Measurements from ENCODE around the gene KLC3.

Gene KLC3

DNA sequence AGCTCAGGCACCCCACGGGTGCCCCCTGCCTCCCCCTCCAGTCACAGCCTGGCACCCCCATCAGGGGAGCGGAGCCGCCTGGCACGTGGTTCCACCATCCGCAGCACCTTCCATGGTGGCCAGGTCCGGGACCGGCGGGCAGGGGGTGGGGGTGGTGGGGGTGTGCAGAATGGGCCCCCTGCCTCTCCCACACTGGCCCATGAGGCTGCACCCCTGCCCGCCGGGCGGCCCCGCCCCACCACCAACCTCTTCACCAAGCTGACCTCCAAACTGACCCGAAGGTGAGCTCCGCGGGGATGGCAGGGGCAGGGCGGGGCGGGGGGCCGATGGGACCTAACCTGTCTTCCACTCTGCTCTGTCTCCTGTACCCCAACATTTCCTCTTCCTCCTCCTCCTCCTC, 42.9 kb upstream of the KLC3 start:
- Histone ChIP-seq H3K36me3 (ENCODE audit: low read length) (no peaks in the 10 kb centered on the region), H3K27me3 (ENCODE audit: low read length) (no peaks in the 10 kb centered on the region), H3K79me2 (ENCODE audit: insufficient read depth, low read length) (no peaks in the 10 kb centered on the region), H4K20me1 (ENCODE audit: low read depth, low read length) (no peaks in the 10 kb centered on the region), H2AFZ (ENCODE audit: low read depth, low read length, severe bottlenecking) (no peak overlapping the region), H3K27ac (ENCODE audit: low read depth, low read length) (no peak overlapping the region), H3K9ac (ENCODE audit: low read length) (no peak overlapping the region), H3K4me2 (ENCODE audit: low read depth, low read length, poor library complexity, severe bottlenecking) (no peak overlapping the region), H3K9me3 (ENCODE audit: insufficient read depth, low read length) (no peaks in the 10 kb centered on the region), H3K4me3 (ENCODE audit: insufficient read depth, low read length, poor library complexity, severe bottlenecking) (no peak overlapping the region), H3K9me2 (replicated peaks; ENCODE audit: insufficient read depth, low read length) (no peaks in the 10 kb centered on the region), H3F3A (ENCODE audit: insufficient read depth) (no peaks in the 10 kb centered on the region)
- TF ChIP-seq, protein P1, sequence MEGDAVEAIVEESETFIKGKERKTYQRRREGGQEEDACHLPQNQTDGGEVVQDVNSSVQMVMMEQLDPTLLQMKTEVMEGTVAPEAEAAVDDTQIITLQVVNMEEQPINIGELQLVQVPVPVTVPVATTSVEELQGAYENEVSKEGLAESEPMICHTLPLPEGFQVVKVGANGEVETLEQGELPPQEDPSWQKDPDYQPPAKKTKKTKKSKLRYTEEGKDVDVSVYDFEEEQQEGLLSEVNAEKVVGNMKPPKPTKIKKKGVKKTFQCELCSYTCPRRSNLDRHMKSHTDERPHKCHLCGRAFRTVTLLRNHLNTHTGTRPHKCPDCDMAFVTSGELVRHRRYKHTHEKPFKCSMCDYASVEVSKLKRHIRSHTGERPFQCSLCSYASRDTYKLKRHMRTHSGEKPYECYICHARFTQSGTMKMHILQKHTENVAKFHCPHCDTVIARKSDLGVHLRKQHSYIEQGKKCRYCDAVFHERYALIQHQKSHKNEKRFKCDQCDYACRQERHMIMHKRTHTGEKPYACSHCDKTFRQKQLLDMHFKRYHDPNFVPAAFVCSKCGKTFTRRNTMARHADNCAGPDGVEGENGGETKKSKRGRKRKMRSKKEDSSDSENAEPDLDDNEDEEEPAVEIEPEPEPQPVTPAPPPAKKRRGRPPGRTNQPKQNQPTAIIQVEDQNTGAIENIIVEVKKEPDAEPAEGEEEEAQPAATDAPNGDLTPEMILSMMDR (IDR thresholded peaks at IDR 0.05; ENCODE audit: insufficient read depth, low read length, poor library complexity, severe bottlenecking), result no peak
- TF ChIP-seq EZH2phosphoT487 (conservative IDR thresholded peaks at IDR 0.05; ENCODE audit: low read length), result no peak

DNA sequence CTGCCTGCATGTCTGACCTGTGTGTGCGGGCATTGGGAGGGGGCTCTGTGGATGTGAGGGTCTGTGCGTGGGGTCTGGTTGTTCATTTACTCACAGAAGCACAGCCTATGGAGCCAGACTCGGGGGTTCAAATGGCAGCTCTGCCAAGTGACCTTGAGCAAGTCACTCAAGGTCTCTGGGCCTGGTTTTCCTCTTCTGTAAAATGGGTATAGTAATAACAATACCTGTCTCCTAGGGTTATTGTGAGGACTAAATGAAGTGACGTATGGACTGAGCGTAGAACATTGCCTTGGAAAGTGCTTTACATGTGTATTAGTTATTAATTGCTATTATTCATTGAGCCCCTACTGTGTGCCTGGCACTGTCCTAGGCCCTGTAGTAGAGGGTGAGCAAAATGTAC, 42.3 kb upstream of the KLC3 start:
- Histone ChIP-seq H3K27ac (ENCODE audit: low read depth, low read length) (no peak overlapping the region), H3K36me3 (ENCODE audit: low read length) (no peaks in the 10 kb centered on the region), H2AFZ (ENCODE audit: low read depth, low read length, severe bottlenecking) (no peak overlapping the region), H4K20me1 (ENCODE audit: low read depth, low read length) (no peaks in the 10 kb centered on the region), H3F3A (ENCODE audit: insufficient read depth) (no peaks in the 10 kb centered on the region), H3K27me3 (ENCODE audit: low read length) (no peaks in the 10 kb centered on the region), H3K9me2 (replicated peaks; ENCODE audit: insufficient read depth, low read length) (no peaks in the 10 kb centered on the region), H3K9ac (ENCODE audit: low read length) (no peak overlapping the region), H3K4me3 (ENCODE audit: insufficient read depth, low read length, poor library complexity, severe bottlenecking) (no peak overlapping the region), H3K79me2 (ENCODE audit: insufficient read depth, low read length) (no peaks in the 10 kb centered on the region), H3K4me2 (ENCODE audit: low read depth, low read length, poor library complexity, severe bottlenecking) (no peak overlapping the region), H3K9me3 (ENCODE audit: insufficient read depth, low read length) (no peaks in the 10 kb centered on the region)
- TF ChIP-seq EZH2phosphoT487 (conservative IDR thresholded peaks at IDR 0.05; ENCODE audit: low read length), result no peak
- TF ChIP-seq, protein P1 (IDR thresholded peaks at IDR 0.05; ENCODE audit: insufficient read depth, low read length, poor library complexity, severe bottlenecking), result no peak

DNA sequence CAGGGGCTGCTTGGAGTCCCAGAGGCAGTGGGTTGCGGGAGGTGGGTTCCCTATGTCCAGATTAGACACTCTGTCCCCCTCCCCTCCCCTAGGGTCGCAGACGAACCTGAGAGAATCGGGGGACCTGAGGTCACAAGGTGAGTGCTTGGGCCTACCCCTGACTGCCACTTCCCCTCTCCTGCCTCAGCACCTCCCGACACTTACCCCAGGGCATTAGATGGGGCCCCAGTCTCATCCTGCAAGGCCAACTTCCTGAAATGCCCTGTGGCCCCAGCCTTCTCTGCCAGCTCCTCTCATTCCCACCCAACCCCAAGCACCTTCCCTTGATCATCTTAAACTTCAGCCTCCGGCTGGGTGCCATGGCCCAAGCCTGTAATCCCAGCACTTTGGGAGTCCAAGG, 40.8 kb upstream of the KLC3 start:
- Histone ChIP-seq H3K9ac (ENCODE audit: low read length) (no peak overlapping the region), H3K4me3 (ENCODE audit: insufficient read depth, low read length, poor library complexity, severe bottlenecking) (no peak overlapping the region), H3K4me2 (ENCODE audit: low read depth, low read length, poor library complexity, severe bottlenecking) (no peak overlapping the region), H3K79me2 (ENCODE audit: insufficient read depth, low read length) (no peaks in the 10 kb centered on the region), H2AFZ (ENCODE audit: low read depth, low read length, severe bottlenecking) (no peak overlapping the region), H3K9me3 (ENCODE audit: insufficient read depth, low read length) (no peaks in the 10 kb centered on the region), H3F3A (ENCODE audit: insufficient read depth) (no peaks in the 10 kb centered on the region), H3K27me3 (ENCODE audit: low read length) (no peaks in the 10 kb centered on the region), H4K20me1 (ENCODE audit: low read depth, low read length) (no peaks in the 10 kb centered on the region), H3K9me2 (replicated peaks; ENCODE audit: insufficient read depth, low read length) (no peaks in the 10 kb centered on the region), H3K27ac (ENCODE audit: low read depth, low read length) (no peak overlapping the region), H3K36me3 (ENCODE audit: low read length) (no peaks in the 10 kb centered on the region)
- no peak for TF ChIP-seq EZH2phosphoT487 (conservative IDR thresholded peaks at IDR 0.05; ENCODE audit: low read length)
- TF ChIP-seq, protein P1 (IDR thresholded peaks at IDR 0.05; ENCODE audit: insufficient read depth, low read length, poor library complexity, severe bottlenecking), result no peak
